H9 (cell line): ENCODE measurements around the gene GPR45. TPM values are rescaled to one million over a fixed set of nuclear protein-coding genes. Genes with fewer than 3 reads are reported as not detected.

Experiments
- DNase-seq: peaks from one replicate; pipeline ENCODE4 v3.0.0-alpha.2; 2017
- H2AFZ ChIP-seq: one replicate; pipeline ENCODE4 v1.6.1; 2013; ENCODE audit warnings: mild to moderate bottlenecking, low read length, control low read depth, moderate library complexity
- H2AK5ac ChIP-seq: 2 replicates; pipeline ENCODE4 v1.6.1; 2013; ENCODE audit warnings: low read length, control low read depth, mixed read lengths; ENCODE audit not compliant: insufficient read length
- H2BK120ac ChIP-seq: one replicate; pipeline ENCODE4 v1.6.1; 2013; ENCODE audit warnings: low read depth, mild to moderate bottlenecking, low read length, control low read depth, inconsistent platforms; ENCODE audit not compliant: poor library complexity, severe bottlenecking
- H2BK12ac ChIP-seq: 2 replicates; pipeline ENCODE4 v1.6.1; 2013; ENCODE audit warnings: low read length, control low read depth, mixed read lengths, low read depth; ENCODE audit not compliant: insufficient read length
- H2BK15ac ChIP-seq: 2 replicates; pipeline ENCODE4 v1.6.1; 2013; ENCODE audit warnings: low read depth, low read length, control low read depth
- H2BK20ac ChIP-seq: one replicate; pipeline ENCODE4 v1.6.1; 2013; ENCODE audit warnings: low read depth, mild to moderate bottlenecking, low read length, control low read depth, inconsistent platforms; ENCODE audit not compliant: poor library complexity, severe bottlenecking
- H2BK5ac ChIP-seq: 2 replicates; pipeline ENCODE4 v1.6.1; 2013; ENCODE audit warnings: low read length, control low read depth, mixed read lengths; ENCODE audit not compliant: insufficient read length
- H3K14ac ChIP-seq: 2 replicates; pipeline ENCODE4 v1.6.1; 2013; ENCODE audit warnings: low read length, control low read depth; ENCODE audit not compliant: insufficient read depth
- H3K18ac ChIP-seq: 2 replicates; pipeline ENCODE4 v1.6.1; 2013; ENCODE audit warnings: low read depth, mild to moderate bottlenecking, mixed read lengths, low read length, control low read depth; ENCODE audit not compliant: insufficient read length
- H3K23ac ChIP-seq: 2 replicates; pipeline ENCODE4 v1.6.1; 2013; ENCODE audit warnings: low read length, control low read depth, mixed read lengths, low read depth; ENCODE audit not compliant: insufficient read length
- H3K23me2 ChIP-seq: 2 replicates; pipeline ENCODE4 v1.6.1; 2013; ENCODE audit warnings: low read depth, mild to moderate bottlenecking, mixed read lengths, low read length, control low read depth; ENCODE audit not compliant: insufficient read length, poor library complexity, severe bottlenecking
- H3K27ac ChIP-seq: 2 replicates; pipeline ENCODE4 v1.5.1; 2013; ENCODE audit warnings: low read length, control low read depth, mixed read lengths, low read depth; ENCODE audit not compliant: insufficient read length
- H3K27me3 ChIP-seq: 2 replicates; pipeline ENCODE4 v1.6.1; 2013; ENCODE audit warnings: low read length, control low read depth, inconsistent platforms; ENCODE audit not compliant: insufficient read depth
- H3K4ac ChIP-seq: 2 replicates; pipeline ENCODE4 v1.6.1; 2013; ENCODE audit warnings: low read depth, mild to moderate bottlenecking, control low read depth, inconsistent platforms, low read length, moderate library complexity
- H3K4me1 ChIP-seq: 2 replicates; pipeline ENCODE4 v1.6.1; 2013; ENCODE audit warnings: low read length, control low read depth, inconsistent platforms; ENCODE audit not compliant: insufficient read depth
- H3K4me2 ChIP-seq: 2 replicates; pipeline ENCODE4 v1.6.1; 2013; ENCODE audit warnings: low read length, control low read depth, mixed read lengths; ENCODE audit not compliant: insufficient read length, insufficient read depth
- H3K56ac ChIP-seq: 2 replicates; pipeline ENCODE4 v1.6.1; 2013; ENCODE audit warnings: low read depth, mild to moderate bottlenecking, mixed read lengths, low read length, control low read depth; ENCODE audit not compliant: insufficient read length
- H3K79me1 ChIP-seq: 2 replicates; pipeline ENCODE4 v1.6.1; 2013; ENCODE audit warnings: low read depth, mild to moderate bottlenecking, moderate library complexity, low read length, control low read depth, inconsistent platforms; ENCODE audit not compliant: insufficient read depth, poor library complexity, severe bottlenecking
- H3K79me2 ChIP-seq: 2 replicates; pipeline ENCODE4 v1.6.1; 2013; ENCODE audit warnings: low read length, control low read depth, inconsistent platforms; ENCODE audit not compliant: insufficient read depth
- H3K9ac ChIP-seq: 2 replicates; pipeline ENCODE4 v1.6.1; 2013; ENCODE audit warnings: low read length, control low read depth, mixed read lengths; ENCODE audit not compliant: insufficient read length; ENCODE audit errors: extremely low read depth
- H3K9me3 ChIP-seq: one replicate; pipeline ENCODE4 v1.6.1; 2013; ENCODE audit warnings: low read depth, low read length, inconsistent platforms; ENCODE audit not compliant: control insufficient read depth
- H3T11ph ChIP-seq: one replicate; pipeline ENCODE4 v1.6.1; 2013; ENCODE audit warnings: mild to moderate bottlenecking, low read length, control low read depth, inconsistent platforms
- H4K20me1 ChIP-seq: one replicate; pipeline ENCODE4 v1.6.1; 2013; ENCODE audit not compliant: control insufficient read depth, insufficient read length, insufficient read depth
- H4K5ac ChIP-seq: 2 replicates; pipeline ENCODE4 v1.6.1; 2013; ENCODE audit warnings: low read depth, mild to moderate bottlenecking, mixed read lengths, low read length, control low read depth; ENCODE audit not compliant: insufficient read length
- H4K8ac ChIP-seq: replicated peaks from 2 replicates; pipeline ENCODE4 v1.6.1; 2013; ENCODE audit warnings: low read length, control low read depth, mixed read lengths, low read depth; ENCODE audit not compliant: insufficient read length
- H4K91ac ChIP-seq: 2 replicates; pipeline ENCODE4 v1.6.1; 2013; ENCODE audit warnings: low read depth, mild to moderate bottlenecking, moderate library complexity, mixed read lengths, low read length, control low read depth; ENCODE audit not compliant: insufficient read length
- H3K27ac Mint-ChIP-seq, 3 experiments: 2 replicates in 2 of 3; 3 replicates in 1 of 3; pipeline ENCODE4 v1.8.0; 2020 to 2021; ENCODE audit warnings: mixed read lengths in 3 of 3, mild to moderate bottlenecking in 1 of 3, moderate library complexity in 1 of 3
- H3K27me3 Mint-ChIP-seq: 2 replicates; pipeline ENCODE4 v1.8.0; 2021; ENCODE audit warnings: low read depth, mild to moderate bottlenecking, moderate library complexity, mixed read lengths
- H3K36me3 Mint-ChIP-seq, 3 experiments: 2 replicates in 2 of 3; 3 replicates in 1 of 3; pipeline ENCODE4 v1.8.0; 2020 to 2021; ENCODE audit warnings: low read depth in 3 of 3, mixed read lengths in 3 of 3; ENCODE audit not compliant: insufficient read depth in 1 of 3
- H3K4me1 Mint-ChIP-seq, 2 experiments: 2 replicates each; pipeline ENCODE4 v1.8.0; 2020; ENCODE audit warnings: mixed read lengths in 2 of 2
- H3K4me3 Mint-ChIP-seq, 2 experiments: 2 replicates in 1 of 2; 3 replicates in 1 of 2; pipeline ENCODE4 v1.8.0; 2020 to 2021; ENCODE audit warnings: mild to moderate bottlenecking in 2 of 2, mixed read lengths in 2 of 2, moderate library complexity in 1 of 2
- H3K9me3 Mint-ChIP-seq, 2 experiments: 2 replicates in 1 of 2; 3 replicates in 1 of 2; pipeline ENCODE4 v1.8.0; 2020; ENCODE audit warnings: mild to moderate bottlenecking in 2 of 2, mixed read lengths in 2 of 2, moderate library complexity in 1 of 2
- WGBS: extraction: QIAGEN DNeasy Blood & Tissue Kit; methylation state at CpG from one replicate; pipeline ENCODE4 v1.1.7; 2013; ENCODE audit warnings: missing lambda C conversion rate, low lambda C conversion rate, mixed read lengths; ENCODE audit not compliant: insufficient read length; ENCODE audit errors: extremely low coverage; 5-methylcytosine and 5-hydroxymethylcytosine counted together
- total RNA-seq: library from RNA; stranded (reverse); gene quantifications from 2 replicates; pipeline ENCODE4 v1.2.1, GENCODE V29; 2021
- TF ChIP-seq, protein P1 (sequence below): fragments of 200-600 bp; sonication (generic); conservative IDR thresholded peaks from 3 replicates; pipeline ENCODE4 v1.8.0; 2021; ENCODE audit warnings: antibody characterized with exemption, mild to moderate bottlenecking

The GPR45 gene
- total RNA-seq, 1 experiment from 2014 or later, result not detected

DNA sequence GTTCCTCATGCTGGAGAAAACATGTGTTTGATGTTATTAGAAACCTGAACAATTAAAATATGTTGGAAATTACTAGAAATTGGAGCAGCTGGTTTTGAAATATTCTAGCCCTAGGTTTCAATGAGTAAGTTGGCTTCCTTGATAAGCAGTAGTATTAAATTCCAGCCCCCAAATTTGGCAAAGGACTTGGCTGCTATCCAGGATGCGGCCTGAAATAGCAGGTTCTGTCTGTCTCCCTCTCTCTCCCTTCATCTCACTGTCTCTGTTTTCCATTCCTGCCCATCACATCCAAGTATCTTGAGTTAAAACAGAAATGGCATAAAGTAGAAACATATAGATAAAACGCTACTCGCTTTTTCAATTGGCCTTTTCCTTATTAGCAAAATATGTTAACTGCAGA, 20.9 kb upstream of the GPR45 start:
- H3K9me3 Mint-ChIP-seq, result no peaks in the 10 kb centered on the region
- WGBS, result no CpG with 5 or more reads among the region's 3 CpGs

More for the DNA sequence above, 20.9 kb upstream of the GPR45 start:
- no peak overlapping the region for H3K27ac Mint-ChIP-seq
- Histone ChIP-seq H3K27me3 (no peaks in the 10 kb centered on the region), H2BK15ac (no peak overlapping the region), H3K14ac (no peak overlapping the region), H4K20me1 (no peaks in the 10 kb centered on the region), H2BK20ac (no peak overlapping the region), H3K4ac (no peak overlapping the region), H3K79me2 (no peaks in the 10 kb centered on the region), H3K79me1 (no peaks in the 10 kb centered on the region), H2BK5ac (no peak overlapping the region), H3K4me2 (no peak overlapping the region), H3K9me3 (no peaks in the 10 kb centered on the region), H3K18ac (no peak overlapping the region), H3K23ac (no peak overlapping the region), H3K9ac (no peak overlapping the region), H3K56ac (no peak overlapping the region), H4K5ac (no peak overlapping the region), H2AFZ (no peak overlapping the region), H3K23me2 (no peaks in the 10 kb centered on the region), H2AK5ac (no peak overlapping the region), H4K91ac (no peak overlapping the region), H3K27ac (no peak overlapping the region), H3T11ph (no peak overlapping the region), H2BK12ac (no peak overlapping the region), H4K8ac (no peak overlapping the region), H2BK120ac (no peak overlapping the region), H3K4me1 (no peaks in the 10 kb centered on the region)
- TF ChIP-seq, protein P1, sequence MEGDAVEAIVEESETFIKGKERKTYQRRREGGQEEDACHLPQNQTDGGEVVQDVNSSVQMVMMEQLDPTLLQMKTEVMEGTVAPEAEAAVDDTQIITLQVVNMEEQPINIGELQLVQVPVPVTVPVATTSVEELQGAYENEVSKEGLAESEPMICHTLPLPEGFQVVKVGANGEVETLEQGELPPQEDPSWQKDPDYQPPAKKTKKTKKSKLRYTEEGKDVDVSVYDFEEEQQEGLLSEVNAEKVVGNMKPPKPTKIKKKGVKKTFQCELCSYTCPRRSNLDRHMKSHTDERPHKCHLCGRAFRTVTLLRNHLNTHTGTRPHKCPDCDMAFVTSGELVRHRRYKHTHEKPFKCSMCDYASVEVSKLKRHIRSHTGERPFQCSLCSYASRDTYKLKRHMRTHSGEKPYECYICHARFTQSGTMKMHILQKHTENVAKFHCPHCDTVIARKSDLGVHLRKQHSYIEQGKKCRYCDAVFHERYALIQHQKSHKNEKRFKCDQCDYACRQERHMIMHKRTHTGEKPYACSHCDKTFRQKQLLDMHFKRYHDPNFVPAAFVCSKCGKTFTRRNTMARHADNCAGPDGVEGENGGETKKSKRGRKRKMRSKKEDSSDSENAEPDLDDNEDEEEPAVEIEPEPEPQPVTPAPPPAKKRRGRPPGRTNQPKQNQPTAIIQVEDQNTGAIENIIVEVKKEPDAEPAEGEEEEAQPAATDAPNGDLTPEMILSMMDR, result no peak
- 0 out of 7 replicates have a peak, but pooled peaks cover 0 to 2% (median 0%) of the 10 kb centered on the region in 3 experiments for H3K36me3 Mint-ChIP-seq
- no peaks in the 10 kb centered on the region; the same call in none of the 2 replicates for H3K27me3 Mint-ChIP-seq
- DNase-seq, result no peak
- no peak overlapping the region for H3K4me3 Mint-ChIP-seq
- peaks cover 16 to 19% of the 10 kb centered on the region in 2 experiments for H3K4me1 Mint-ChIP-seq
